Mucosa of descending colon (tissue), 3 donors: ENCODE results near the gene KITLG. TPM values are rescaled to one million over a fixed set of nuclear protein-coding genes. Genes with fewer than 3 reads are reported as not detected.

Experiments used
- ATAC-seq: fragments of 200-7000 bp; cut with Tn5 transposase; one replicate; pipeline ENCODE4 v1.9.1; 2020; ENCODE audit warnings: mild to moderate bottlenecking, moderate library complexity
- DNase-seq, 3 donors: peaks; one replicate each; pipeline ENCODE4 v3.0.0-alpha.2; 2020
- H3K36me3 ChIP-seq: fragments of 200-600 bp; one replicate; pipeline ENCODE4 v1.8.0; 2021; ENCODE audit warnings: low read depth, mild to moderate bottlenecking
- H3K4me1 ChIP-seq: fragments of 200-600 bp; one replicate; pipeline ENCODE4 v1.8.0; 2021; ENCODE audit warnings: low read depth, mild to moderate bottlenecking
- H3K4me3 ChIP-seq: fragments of 200-600 bp; one replicate; pipeline ENCODE4 v1.8.0; 2021; ENCODE audit warnings: mild to moderate bottlenecking
- H3K9me3 ChIP-seq: fragments of 200-600 bp; one replicate; pipeline ENCODE4 v1.8.0; 2021; ENCODE audit warnings: mild to moderate bottlenecking
- intact Hi-C, 2 donors: fragments of 100-400 bp; cut with DNase I in 1 of 2; cut with micrococcal nuclease in 1 of 2; formaldehyde crosslinking; loops; one replicate each; pipeline versions ENCODE4 v1.11.0 to v1.11.1; 2022; cut with DNase I, micrococcal nuclease
- total RNA-seq, 3 donors: library from RNA; stranded (reverse); fragmentation: NEBNext Ultra II Directional in 2 of 3; extraction: Animal tissue kit (Norgen Biotek cat#: 25700) in 2 of 3; gene quantifications; one replicate each; pipeline versions ENCODE4 v1.2.1 to v1.2.4, GENCODE V29; 2021 to 2023
- TF ChIP-seq, protein P1 (sequence below): fragments of 200-600 bp; IDR thresholded peaks from one replicate; pipeline ENCODE4 v1.8.0; 2022; ENCODE audit warnings: antibody characterized with exemption, mild to moderate bottlenecking
- donor health status: DM: no; HTN: no; CAD: no; lungs with moderate emphysema.
- donor health status: DM: no; HTN: no; CAD: no.
- donor health status: DM: no; HTN: yes; CAD: no.

KITLG gene
- total RNA-seq, 3 donors from 2014 or later: 28.5 to 96.2 (median 37.4) TPM

DNA sequence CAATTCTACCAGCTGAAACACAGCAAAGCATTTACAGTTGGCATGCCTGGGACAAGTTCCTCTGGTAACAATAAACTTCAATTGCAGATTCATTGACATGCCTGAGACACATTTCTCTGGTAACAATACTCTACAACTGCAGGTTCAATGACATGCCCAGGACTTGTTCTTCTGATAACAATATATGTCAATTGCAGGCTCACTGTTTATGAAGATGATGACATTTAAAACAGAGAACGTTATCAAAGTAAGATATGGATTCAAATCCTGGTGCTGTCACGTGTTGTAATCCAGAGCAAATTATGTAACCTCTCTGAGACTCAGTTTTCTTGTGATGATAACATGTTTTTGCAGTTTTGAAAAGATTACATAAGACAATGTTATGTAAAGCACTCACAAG, 20.5 kb downstream of the KITLG start:
- TF ChIP-seq, protein P1, sequence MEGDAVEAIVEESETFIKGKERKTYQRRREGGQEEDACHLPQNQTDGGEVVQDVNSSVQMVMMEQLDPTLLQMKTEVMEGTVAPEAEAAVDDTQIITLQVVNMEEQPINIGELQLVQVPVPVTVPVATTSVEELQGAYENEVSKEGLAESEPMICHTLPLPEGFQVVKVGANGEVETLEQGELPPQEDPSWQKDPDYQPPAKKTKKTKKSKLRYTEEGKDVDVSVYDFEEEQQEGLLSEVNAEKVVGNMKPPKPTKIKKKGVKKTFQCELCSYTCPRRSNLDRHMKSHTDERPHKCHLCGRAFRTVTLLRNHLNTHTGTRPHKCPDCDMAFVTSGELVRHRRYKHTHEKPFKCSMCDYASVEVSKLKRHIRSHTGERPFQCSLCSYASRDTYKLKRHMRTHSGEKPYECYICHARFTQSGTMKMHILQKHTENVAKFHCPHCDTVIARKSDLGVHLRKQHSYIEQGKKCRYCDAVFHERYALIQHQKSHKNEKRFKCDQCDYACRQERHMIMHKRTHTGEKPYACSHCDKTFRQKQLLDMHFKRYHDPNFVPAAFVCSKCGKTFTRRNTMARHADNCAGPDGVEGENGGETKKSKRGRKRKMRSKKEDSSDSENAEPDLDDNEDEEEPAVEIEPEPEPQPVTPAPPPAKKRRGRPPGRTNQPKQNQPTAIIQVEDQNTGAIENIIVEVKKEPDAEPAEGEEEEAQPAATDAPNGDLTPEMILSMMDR: no peak
- Histone ChIP-seq H3K9me3 (no peaks in the 10 kb centered on the region), H3K36me3 (no peaks in the 10 kb centered on the region), H3K4me1 (peaks cover 46% of the 10 kb centered on the region), H3K4me3 (no peak overlapping the region)
- DNase-seq (no peak), ATAC-seq (peak; percentile 49)
- intact Hi-C loops: no loop called here

DNA sequence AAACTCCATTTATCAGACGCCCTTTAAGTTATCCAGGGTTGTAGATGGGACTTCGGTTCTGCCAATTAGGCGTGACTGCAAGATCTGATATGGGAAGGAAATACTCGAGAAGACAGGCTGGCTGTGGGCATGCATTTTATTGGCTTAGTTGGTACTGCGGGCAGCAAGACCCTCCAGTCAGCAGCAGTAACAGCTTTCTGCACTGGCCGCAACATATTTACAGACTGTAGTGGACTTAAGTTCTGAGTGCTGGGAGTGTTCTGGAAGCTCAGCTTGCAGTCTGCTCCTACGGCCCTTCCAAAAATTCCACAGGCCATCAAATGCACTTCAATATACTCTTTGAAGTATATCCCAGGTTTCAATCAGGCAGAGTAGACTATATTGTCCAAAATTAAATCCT, 21.1 kb downstream of the KITLG start:
- Histone ChIP-seq H3K4me3 (no peak overlapping the region), H3K9me3 (no peaks in the 10 kb centered on the region), H3K4me1 (peaks cover 47% of the 10 kb centered on the region), H3K36me3 (no peaks in the 10 kb centered on the region)
- intact Hi-C loops: no loop called here
- ATAC-seq (no peak), DNase-seq (no peak)
- TF ChIP-seq, protein P1: no peak

DNA sequence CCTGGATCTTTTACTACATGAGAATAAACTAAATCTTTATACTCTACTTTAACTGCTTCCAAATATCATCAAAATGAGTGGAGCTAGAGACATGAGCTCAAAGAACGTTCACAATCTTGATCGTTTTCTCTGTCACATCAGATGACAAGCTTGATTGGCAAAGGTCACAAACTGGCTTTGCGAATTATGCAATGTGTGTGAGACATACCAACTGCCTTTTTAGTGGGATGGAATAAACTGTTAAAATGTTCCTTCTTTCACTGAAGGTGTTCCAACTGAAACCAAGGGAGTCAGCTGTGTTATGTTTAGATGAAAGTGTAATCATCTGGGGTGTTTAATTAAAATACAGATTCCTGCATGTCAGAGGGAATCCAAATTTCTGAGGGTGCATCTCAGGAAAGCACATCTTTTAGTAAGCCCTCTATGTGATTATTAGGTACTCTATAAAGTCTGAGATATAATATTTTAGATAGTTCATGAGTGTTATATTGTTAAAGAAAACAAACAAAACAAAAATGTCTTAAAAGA, 21.9 kb downstream of the KITLG start:
- no peaks in the 10 kb centered on the region for H3K9me3 ChIP-seq
- TF ChIP-seq, protein P1: no peak
- H3K4me1 ChIP-seq: peaks cover 53% of the 10 kb centered on the region
- no peaks in the 10 kb centered on the region for H3K36me3 ChIP-seq
- ATAC-seq (peak; percentile 41), DNase-seq (no peak)
- no peak overlapping the region for H3K4me3 ChIP-seq
- intact Hi-C loops: no loop called here

DNA sequence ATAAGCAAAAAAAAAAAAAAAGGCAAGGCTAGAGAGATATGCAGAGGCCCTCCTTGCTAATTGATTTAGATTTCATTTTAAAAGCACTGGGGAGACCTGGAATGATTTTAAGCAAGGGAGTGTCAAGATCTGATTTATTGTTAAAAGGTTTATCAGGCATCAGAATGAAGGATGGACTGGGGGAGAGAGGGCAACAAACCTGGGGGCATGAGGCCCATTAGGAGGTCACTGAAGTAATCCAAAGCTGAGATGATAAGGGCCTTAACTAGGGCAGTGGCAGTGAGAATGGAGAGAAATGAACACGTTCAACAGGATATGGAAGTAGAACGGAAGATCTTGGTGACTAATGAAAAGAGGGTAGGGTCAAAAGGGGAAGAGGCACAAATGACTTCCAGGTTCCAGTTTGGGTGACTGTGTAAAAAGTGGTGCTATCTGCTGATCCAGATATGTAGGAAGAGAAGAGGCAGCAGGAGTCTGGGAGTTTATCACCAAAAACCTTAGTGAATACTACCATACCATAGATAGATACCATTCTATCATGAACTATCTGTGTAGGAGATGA, 24.0 kb downstream of the KITLG start:
- H3K4me1 ChIP-seq: peaks cover 52% of the 10 kb centered on the region
- no peak for DNase-seq

DNA sequence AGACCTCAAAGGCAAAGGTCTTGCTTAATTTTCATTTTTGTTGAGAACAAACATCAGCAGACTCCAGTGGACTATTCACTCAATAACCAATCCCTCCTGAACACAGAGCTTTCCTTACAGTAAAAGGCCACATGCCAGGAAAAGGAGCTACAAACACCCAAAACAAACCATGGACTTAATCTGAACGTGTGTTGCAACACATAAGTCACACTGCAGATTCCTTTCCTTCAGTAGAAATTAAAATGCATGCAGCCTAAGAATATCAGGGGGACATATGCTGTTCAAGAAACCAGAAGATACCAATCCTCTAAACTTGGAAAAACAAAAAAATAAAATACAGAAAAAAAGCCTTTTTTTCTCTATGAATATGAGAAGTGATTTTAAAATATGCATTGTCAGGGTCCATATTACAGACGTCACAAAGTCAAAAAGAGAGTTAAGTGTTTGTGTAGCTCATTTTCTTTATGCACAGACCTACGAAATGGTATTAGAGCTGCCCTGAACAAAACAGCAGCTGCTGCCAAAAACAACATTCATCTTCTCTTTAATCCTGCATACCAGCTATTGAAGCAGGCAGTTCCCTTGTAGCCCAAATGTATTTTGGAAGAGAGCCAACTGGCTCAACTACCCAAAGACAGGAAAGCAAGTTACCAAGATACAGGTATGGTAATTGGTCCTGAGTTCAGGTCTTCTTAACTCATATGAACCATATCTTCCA, 26.2 kb downstream of the KITLG start:
- H3K4me3 ChIP-seq: no peak overlapping the region
- intact Hi-C loops: no loop called here
- peaks cover 33% of the 10 kb centered on the region for H3K4me1 ChIP-seq
- ATAC-seq (peak; percentile 24), DNase-seq (no peak)
- no peaks in the 10 kb centered on the region for H3K36me3 ChIP-seq
- TF ChIP-seq, protein P1: no peak
- no peaks in the 10 kb centered on the region for H3K9me3 ChIP-seq

More for the DNA sequence above, 24.0 kb downstream of the KITLG start:
- TF ChIP-seq, protein P1: no peak
- Histone ChIP-seq H3K9me3 (no peaks in the 10 kb centered on the region), H3K36me3 (no peaks in the 10 kb centered on the region), H3K4me3 (no peak overlapping the region)
- intact Hi-C loops: no loop called here
- ATAC-seq: no peak
